Fibroblast of pulmonary artery (primary cell): ENCODE measurements around the gene UCMA.

Experiments
- DNase-seq: peaks from one replicate; pipeline ENCODE4 v3.0.0-alpha.2; 2010; ENCODE audit warnings: low read depth
- H3K4me3 ChIP-seq: replicated peaks from 2 replicates; pipeline ENCODE4 v1.5.1; 2011; ENCODE audit warnings: low read depth, mild to moderate bottlenecking, control low read depth, low read length, moderate library complexity
- TF ChIP-seq, protein P1 (sequence below): IDR thresholded peaks from 2 replicates; pipeline ENCODE4 v1.5.1; 2011; ENCODE audit warnings: mild to moderate bottlenecking, control low read depth, low read length, inconsistent platforms; ENCODE audit errors: missing control alignments

UCMA gene

GRCh38 chr10:13206546-13207443 is 27.4 kb downstream of the UCMA start:
- TF ChIP-seq, protein P1, sequence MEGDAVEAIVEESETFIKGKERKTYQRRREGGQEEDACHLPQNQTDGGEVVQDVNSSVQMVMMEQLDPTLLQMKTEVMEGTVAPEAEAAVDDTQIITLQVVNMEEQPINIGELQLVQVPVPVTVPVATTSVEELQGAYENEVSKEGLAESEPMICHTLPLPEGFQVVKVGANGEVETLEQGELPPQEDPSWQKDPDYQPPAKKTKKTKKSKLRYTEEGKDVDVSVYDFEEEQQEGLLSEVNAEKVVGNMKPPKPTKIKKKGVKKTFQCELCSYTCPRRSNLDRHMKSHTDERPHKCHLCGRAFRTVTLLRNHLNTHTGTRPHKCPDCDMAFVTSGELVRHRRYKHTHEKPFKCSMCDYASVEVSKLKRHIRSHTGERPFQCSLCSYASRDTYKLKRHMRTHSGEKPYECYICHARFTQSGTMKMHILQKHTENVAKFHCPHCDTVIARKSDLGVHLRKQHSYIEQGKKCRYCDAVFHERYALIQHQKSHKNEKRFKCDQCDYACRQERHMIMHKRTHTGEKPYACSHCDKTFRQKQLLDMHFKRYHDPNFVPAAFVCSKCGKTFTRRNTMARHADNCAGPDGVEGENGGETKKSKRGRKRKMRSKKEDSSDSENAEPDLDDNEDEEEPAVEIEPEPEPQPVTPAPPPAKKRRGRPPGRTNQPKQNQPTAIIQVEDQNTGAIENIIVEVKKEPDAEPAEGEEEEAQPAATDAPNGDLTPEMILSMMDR, result peak; percentile 69
- no peak overlapping the region for H3K4me3 ChIP-seq
- DNase-seq, result peak; percentile 79

DNA sequence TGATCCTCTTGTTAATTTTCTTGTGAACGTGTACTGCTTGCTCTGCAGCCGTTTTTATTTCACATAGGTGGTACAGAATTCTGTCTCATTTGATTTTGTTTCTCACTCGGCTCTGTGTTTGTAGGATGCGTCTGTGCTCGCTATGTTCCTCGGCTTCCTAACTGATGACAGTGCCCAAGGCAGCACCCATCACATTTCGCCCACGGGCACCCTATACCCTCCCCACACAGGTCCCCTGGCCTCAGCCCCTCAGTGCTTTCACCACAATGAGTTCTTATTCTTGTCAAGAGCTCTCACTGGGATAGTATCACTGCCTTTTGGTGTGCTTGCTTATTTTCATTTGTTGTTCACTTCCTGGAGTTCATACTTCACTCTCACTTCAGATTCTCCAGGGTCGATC is 28.1 kb downstream of the UCMA start:
- TF ChIP-seq, protein P1, result no peak
- DNase-seq, result no peak
- H3K4me3 ChIP-seq, result no peak overlapping the region

GRCh38 chr10:13201132-13201531 is 33.0 kb downstream of the UCMA start:
- TF ChIP-seq, protein P1, result no peak
- no peak for DNase-seq
- H3K4me3 ChIP-seq, result no peak overlapping the region

- DNase-seq, result no peak
- TF ChIP-seq, protein P1, result no peak
- H3K4me3 ChIP-seq, result no peak overlapping the region
Measured at GRCh38 chr10:13195016-13195415, 39.2 kb downstream of the UCMA start.

GRCh38 chr10:13193637-13194036 is 40.5 kb downstream of the UCMA start:
- H3K4me3 ChIP-seq, result no peak overlapping the region
- DNase-seq, result peak; percentile 40
- TF ChIP-seq, protein P1, result no peak

GRCh38 chr10:13191362-13191761 is 42.8 kb downstream of the UCMA start:
- H3K4me3 ChIP-seq, result no peak overlapping the region
- DNase-seq, result no peak
- TF ChIP-seq, protein P1, result no peak

GRCh38 chr10:13190816-13191215 is 43.4 kb downstream of the UCMA start:
- TF ChIP-seq, protein P1, result no peak
- DNase-seq, result no peak
- no peak overlapping the region for H3K4me3 ChIP-seq
